HG03095 (cell line): ENCODE measurements around the gene ANKH.
"Not testable (repeated sequence)": the region's sequence is repeated elsewhere in the genome, so short reads cannot be mapped to it uniquely, and the experiment has no call there.

Experiments
- ATAC-seq: cut with Tn5 transposase; IDR thresholded peaks from one replicate; pipeline ENCODE4 v1.9.1; 2021; ENCODE audit warnings: moderate library complexity; ENCODE audit not compliant: unreplicated experiment

ANKH gene

GRCh38 chr5:14871214-14872069, at the start of gene ANKH:
Gene ANKH (minus strand): TSS chr5:14871778. CDS start chr5:14871447, 331 bp downstream.
- peak; percentile 90 for ATAC-seq

GRCh38 chr5:14920121-14920520, 48.5 kb upstream of the ANKH start:
- ATAC-seq = no peak

- ATAC-seq = not testable (repeated sequence)
Observed at GRCh38 chr5:14919106-14919505, 47.5 kb upstream of the ANKH start.

GRCh38 chr5:14917719-14918118, 46.1 kb upstream of the ANKH start:
- no peak for ATAC-seq

- no peak for ATAC-seq
Observed at GRCh38 chr5:14915291-14915952, 43.8 kb upstream of the ANKH start.

- ATAC-seq = no peak
Observed at GRCh38 chr5:14914623-14915260, 43.2 kb upstream of the ANKH start.

GRCh38 chr5:14914193-14914592, 42.6 kb upstream of the ANKH start:
- ATAC-seq = no peak

- ATAC-seq = no peak
Observed at GRCh38 chr5:14913096-14913495, 41.5 kb upstream of the ANKH start.

- ATAC-seq = no peak
Observed at GRCh38 chr5:14912206-14912605, 40.6 kb upstream of the ANKH start.

- ATAC-seq = no peak
Observed at GRCh38 chr5:14909369-14909768, 37.8 kb upstream of the ANKH start.

- ATAC-seq = no peak
Observed at GRCh38 chr5:14908172-14908571, 36.6 kb upstream of the ANKH start.

- no peak for ATAC-seq
Observed at GRCh38 chr5:14906628-14907027, 35.0 kb upstream of the ANKH start.

- ATAC-seq = no peak
Observed at GRCh38 chr5:14902826-14903560, 31.4 kb upstream of the ANKH start.

GRCh38 chr5:14901462-14902051, 30.0 kb upstream of the ANKH start:
- no peak for ATAC-seq

- ATAC-seq = no peak
Observed at GRCh38 chr5:14900693-14901461, 29.3 kb upstream of the ANKH start.

GRCh38 chr5:14896131-14896530, 24.6 kb upstream of the ANKH start:
- ATAC-seq = no peak

- ATAC-seq = no peak
Observed at GRCh38 chr5:14895301-14895700, 23.7 kb upstream of the ANKH start.

GRCh38 chr5:14894748-14895147, 23.2 kb upstream of the ANKH start:
- no peak for ATAC-seq

- no peak for ATAC-seq
Observed at GRCh38 chr5:14893381-14893780, 21.8 kb upstream of the ANKH start.

- ATAC-seq = no peak
Observed at GRCh38 chr5:14890846-14891245, 19.3 kb upstream of the ANKH start.
